Measurements from ENCODE around the gene ZP4.

- TF ChIP-seq POLR2AphosphoS5 (IDR thresholded peaks at IDR 0.05; ENCODE audit: low read depth, low read length) = no peak
- TF ChIP-seq ZFX (IDR thresholded peaks at IDR 0.05) = no peak
- no peak for TF ChIP-seq EZH2phosphoT487 (IDR thresholded peaks at IDR 0.05; ENCODE audit: borderline replicate concordance)
- TF ChIP-seq POLR2A (IDR thresholded peaks at IDR 0.05; ENCODE audit: borderline replicate concordance, extremely low read depth, insufficient read depth, insufficient read length) = no peak
- TF ChIP-seq CEBPB (IDR thresholded peaks at IDR 0.05; ENCODE audit: low read depth) = no peak
- no peak for TF ChIP-seq EZH2 (IDR thresholded peaks at IDR 0.05)
- no peak for TF ChIP-seq SP1 (IDR thresholded peaks at IDR 0.05; ENCODE audit: low read depth)
Measured at GRCh38 chr1:237888143-237888542, 2.6 kb downstream of the ZP4 start.

Measured in HCT116 (cell line).